HepG2 (cell line): ENCODE results near the gene CDH1. TPM values are rescaled to one million over a fixed set of nuclear protein-coding genes. Genes with fewer than 3 reads are reported as not detected.
A peak's percentile ranks its signal among the peaks of the same experiment; 100 is the strongest.

Experiments used
- ARNT ChIP-seq: fragments of 450-650 bp; IDR thresholded peaks from 2 replicates; pipeline ENCODE4 v1.6.1; 2017
- ELF3 ChIP-seq: IDR thresholded peaks from 2 replicates; pipeline ENCODE4 v1.6.1; 2016; ENCODE audit warnings: missing genetic modification reagents, missing compliant biosample characterization
- ELK4 ChIP-seq: sonication (generic); formaldehyde crosslinking; IDR thresholded peaks from 2 replicates; pipeline ENCODE4 v1.9.0; 2021; ENCODE audit warnings: missing genetic modification reagents, borderline replicate concordance
- FOSL2 ChIP-seq: sonication (generic); formaldehyde crosslinking; IDR thresholded peaks from 2 replicates; pipeline ENCODE4 v1.4.0; 2020; ENCODE audit warnings: missing genetic modification reagents
- HDAC6 ChIP-seq: fragments of 200-600 bp; sonication (generic); IDR thresholded peaks from 2 replicates; pipeline ENCODE4 v1.7.0; 2017; ENCODE audit warnings: mild to moderate bottlenecking, antibody characterized with exemption, low read length, low read depth
- KAT8 ChIP-seq: IDR thresholded peaks from 2 replicates; pipeline ENCODE4 v1.6.1; 2016; ENCODE audit warnings: missing genetic modification reagents, missing compliant biosample characterization
- MAFG ChIP-seq: sonication (generic); formaldehyde crosslinking; IDR thresholded peaks from 2 replicates; pipeline ENCODE4 v1.5.1; 2020; ENCODE audit warnings: mild to moderate bottlenecking, missing genetic modification reagents
- MXD4 ChIP-seq: IDR thresholded peaks from 2 replicates; pipeline ENCODE4 v1.6.1; 2016; ENCODE audit warnings: mild to moderate bottlenecking, missing biosample characterization, missing genetic modification reagents
- NCOA5 ChIP-seq: sonication (generic); formaldehyde crosslinking; IDR thresholded peaks from 2 replicates; pipeline ENCODE4 v1.4.0; 2020; ENCODE audit warnings: missing genetic modification reagents
- RFX3 ChIP-seq: IDR thresholded peaks from 2 replicates; pipeline ENCODE4 v1.6.1; 2016; ENCODE audit warnings: missing biosample characterization, missing genetic modification reagents
- RORA ChIP-seq: sonication (generic); formaldehyde crosslinking; IDR thresholded peaks from 2 replicates; pipeline ENCODE4 v1.5.0; 2020; ENCODE audit warnings: mild to moderate bottlenecking, missing genetic modification reagents, moderate library complexity
- SAFB2 ChIP-seq: sonication (generic); formaldehyde crosslinking; IDR thresholded peaks from 2 replicates; pipeline ENCODE4 v1.5.1; 2020; ENCODE audit warnings: missing genetic modification reagents, low read depth, mild to moderate bottlenecking, borderline replicate concordance
- TGIF2 ChIP-seq: IDR thresholded peaks from 2 replicates; pipeline ENCODE4 v1.6.1; 2016; ENCODE audit warnings: control low read depth, missing compliant biosample characterization
- ZBTB38 ChIP-seq: sonication (generic); formaldehyde crosslinking; IDR thresholded peaks from 2 replicates; pipeline ENCODE4 v1.5.1; 2020; ENCODE audit warnings: mild to moderate bottlenecking, missing genetic modification reagents
- ZNF10 ChIP-seq: sonication (generic); formaldehyde crosslinking; IDR thresholded peaks from 2 replicates; pipeline ENCODE4 v1.4.0; 2020; ENCODE audit warnings: mild to moderate bottlenecking, low read depth, missing genetic modification reagents, borderline replicate concordance
- ZNF230 ChIP-seq: sonication (generic); formaldehyde crosslinking; IDR thresholded peaks from 2 replicates; pipeline ENCODE4 v1.4.0; 2020; ENCODE audit warnings: mild to moderate bottlenecking, missing genetic modification reagents
- ZNF282 ChIP-seq: fragments of 450-650 bp; IDR thresholded peaks from 2 replicates; pipeline ENCODE4 v1.6.1; 2018; ENCODE audit not compliant: partially characterized antibody
- ZNF292 ChIP-seq: sonication (generic); formaldehyde crosslinking; IDR thresholded peaks from 2 replicates; pipeline ENCODE4 v1.8.1; 2022; ENCODE audit warnings: mild to moderate bottlenecking, low read depth, missing genetic modification reagents, borderline replicate concordance
- ZNF44 ChIP-seq: sonication (generic); formaldehyde crosslinking; IDR thresholded peaks from 2 replicates; pipeline ENCODE4 v1.5.1; 2020; ENCODE audit warnings: mild to moderate bottlenecking, missing genetic modification reagents
- ZNF841 ChIP-seq: sonication (generic); formaldehyde crosslinking; IDR thresholded peaks from 2 replicates; pipeline ENCODE4 v1.8.1; 2023; ENCODE audit warnings: missing genetic modification reagents, borderline replicate concordance
- polyA plus RNA-seq, 8 experiments: library from polyadenylated mRNA; depleted of rRNA in 3 of 8; stranded (reverse) in 7 of 8; unstranded in 1 of 8; fragments of >200 nt; fragmentation: Illumina TruSeq in 4 of 8; extraction: Trizol in 4 of 8; gene quantifications; 2 replicates each; pipeline versions ENCODE4 v1.2.1 to v1.2.3, GENCODE V29; 2011 to 2016; ENCODE audit warnings: low read depth in 4 of 8, missing spikeins in 1 of 8, mixed read lengths in 1 of 8; ENCODE audit not compliant: insufficient read depth in 1 of 8
- total RNA-seq, 5 experiments: library from RNA; depleted of rRNA; stranded (reverse); fragments of >200 nt; fragmentation: Illumina TruSeq; extraction: Trizol; gene quantifications; 2 replicates each; pipeline ENCODE4 v1.2.3, GENCODE V29; 2016; ENCODE audit warnings: low read depth in 1 of 5
- TF ChIP-seq, protein P1 (sequence below): sonication (generic); formaldehyde crosslinking; IDR thresholded peaks from 2 replicates; pipeline ENCODE4 v1.4.0; 2020; ENCODE audit warnings: low read depth, mild to moderate bottlenecking, missing genetic modification reagents
- TF ChIP-seq, protein P2 (sequence below): conservative IDR thresholded peaks from 2 replicates; pipeline ENCODE4 v1.6.1; 2018; ENCODE audit warnings: missing genetic modification reagents
- TF ChIP-seq, protein P3 (sequence below): sonication (generic); formaldehyde crosslinking; IDR thresholded peaks from 2 replicates; pipeline ENCODE4 v1.8.1; 2023; ENCODE audit warnings: missing genetic modification reagents, inconsistent platforms, borderline replicate concordance
- TF ChIP-seq, protein P4 (sequence below): sonication (generic); formaldehyde crosslinking; IDR thresholded peaks from 2 replicates; pipeline ENCODE4 v1.5.0; 2020; ENCODE audit warnings: mild to moderate bottlenecking, low read depth, missing genetic modification reagents, borderline replicate concordance

The CDH1 gene
- total and polyA plus RNA-seq, 2 of the 13 experiments (the other 11 are each of a cell fraction or from before 2014, with no cell fraction given) = 0.95 to 9.8 TPM

GRCh38 chr16:68843482-68844210 lies 106.6 kb downstream of the CDH1 start, which contains the start of gene TANGO6 (continued):
- TF ChIP-seq, protein P1, sequence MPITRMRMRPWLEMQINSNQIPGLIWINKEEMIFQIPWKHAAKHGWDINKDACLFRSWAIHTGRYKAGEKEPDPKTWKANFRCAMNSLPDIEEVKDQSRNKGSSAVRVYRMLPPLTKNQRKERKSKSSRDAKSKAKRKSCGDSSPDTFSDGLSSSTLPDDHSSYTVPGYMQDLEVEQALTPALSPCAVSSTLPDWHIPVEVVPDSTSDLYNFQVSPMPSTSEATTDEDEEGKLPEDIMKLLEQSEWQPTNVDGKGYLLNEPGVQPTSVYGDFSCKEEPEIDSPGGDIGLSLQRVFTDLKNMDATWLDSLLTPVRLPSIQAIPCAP (CRISPR knock-in tag) = 0 out of 2 replicates have a peak, but pooled peaks have one; percentile 81
- TF ChIP-seq ZNF292 (CRISPR knock-in tag) = no peak; the same call in 1 of the 2 replicates
- no peak for TF ChIP-seq RFX3 (CRISPR knock-in tag)
- TF ChIP-seq ZNF230 = peak; percentile 98; the same call in 1 of the 2 replicates
- peak; percentile 61; the same call in 1 of the 2 replicates for TF ChIP-seq SAFB2 (CRISPR knock-in tag)
- TF ChIP-seq, protein P2, sequence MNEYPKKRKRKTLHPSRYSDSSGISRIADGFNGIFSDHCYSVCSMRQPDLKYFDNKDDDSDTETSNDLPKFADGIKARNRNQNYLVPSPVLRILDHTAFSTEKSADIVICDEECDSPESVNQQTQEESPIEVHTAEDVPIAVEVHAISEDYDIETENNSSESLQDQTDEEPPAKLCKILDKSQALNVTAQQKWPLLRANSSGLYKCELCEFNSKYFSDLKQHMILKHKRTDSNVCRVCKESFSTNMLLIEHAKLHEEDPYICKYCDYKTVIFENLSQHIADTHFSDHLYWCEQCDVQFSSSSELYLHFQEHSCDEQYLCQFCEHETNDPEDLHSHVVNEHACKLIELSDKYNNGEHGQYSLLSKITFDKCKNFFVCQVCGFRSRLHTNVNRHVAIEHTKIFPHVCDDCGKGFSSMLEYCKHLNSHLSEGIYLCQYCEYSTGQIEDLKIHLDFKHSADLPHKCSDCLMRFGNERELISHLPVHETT (CRISPR knock-in tag) = 0 out of 2 replicates have a peak, but pooled peaks have one; percentile 28
- peak; percentile 87 for TF ChIP-seq KAT8 (CRISPR knock-in tag)
- TF ChIP-seq RORA = no peak
- no peak for TF ChIP-seq ZNF282
- TF ChIP-seq ARNT = no peak
- TF ChIP-seq MXD4 = peak; percentile 76
- no peak for TF ChIP-seq ZNF44 (CRISPR knock-in tag)
- TF ChIP-seq, protein P3, sequence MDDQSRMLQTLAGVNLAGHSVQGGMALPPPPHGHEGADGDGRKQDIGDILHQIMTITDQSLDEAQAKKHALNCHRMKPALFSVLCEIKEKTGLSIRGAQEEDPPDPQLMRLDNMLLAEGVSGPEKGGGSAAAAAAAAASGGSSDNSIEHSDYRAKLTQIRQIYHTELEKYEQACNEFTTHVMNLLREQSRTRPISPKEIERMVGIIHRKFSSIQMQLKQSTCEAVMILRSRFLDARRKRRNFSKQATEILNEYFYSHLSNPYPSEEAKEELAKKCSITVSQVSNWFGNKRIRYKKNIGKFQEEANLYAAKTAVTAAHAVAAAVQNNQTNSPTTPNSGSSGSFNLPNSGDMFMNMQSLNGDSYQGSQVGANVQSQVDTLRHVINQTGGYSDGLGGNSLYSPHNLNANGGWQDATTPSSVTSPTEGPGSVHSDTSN (CRISPR knock-in tag) = no peak
- peak; percentile 72 for TF ChIP-seq TGIF2 (CRISPR knock-in tag)
- TF ChIP-seq ZNF841 (CRISPR knock-in tag) = no peak
- TF ChIP-seq, protein P4, sequence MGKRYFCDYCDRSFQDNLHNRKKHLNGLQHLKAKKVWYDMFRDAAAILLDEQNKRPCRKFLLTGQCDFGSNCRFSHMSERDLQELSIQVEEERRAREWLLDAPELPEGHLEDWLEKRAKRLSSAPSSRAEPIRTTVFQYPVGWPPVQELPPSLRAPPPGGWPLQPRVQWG (CRISPR knock-in tag) = no peak
- 0 out of 2 replicates have a peak, but pooled peaks have one; percentile 12 for TF ChIP-seq NCOA5
- TF ChIP-seq ELK4 (CRISPR knock-in tag) = no peak; the same call in 1 of the 2 replicates
- TF ChIP-seq HDAC6 = no peak
- no peak for TF ChIP-seq MAFG (CRISPR knock-in tag)
- TF ChIP-seq ZNF10 = no peak
- peak; percentile 76; the same call in 1 of the 2 replicates for TF ChIP-seq ZBTB38 (CRISPR knock-in tag)
- peak; percentile 50; the same call in 1 of the 2 replicates for TF ChIP-seq FOSL2
- peak; percentile 65 for TF ChIP-seq ELF3 (CRISPR knock-in tag)
